ENCODE measurements around the gene RAB24. TPM values are rescaled to one million over a fixed set of nuclear protein-coding genes. Genes with fewer than 3 reads are reported as not detected.
A peak's percentile ranks its signal among the peaks of the same experiment; 100 is the strongest.

The RAB24 gene
- total RNA-seq, 2 experiments from 2014 or later: 43.0 to 46.6 TPM

DNA sequence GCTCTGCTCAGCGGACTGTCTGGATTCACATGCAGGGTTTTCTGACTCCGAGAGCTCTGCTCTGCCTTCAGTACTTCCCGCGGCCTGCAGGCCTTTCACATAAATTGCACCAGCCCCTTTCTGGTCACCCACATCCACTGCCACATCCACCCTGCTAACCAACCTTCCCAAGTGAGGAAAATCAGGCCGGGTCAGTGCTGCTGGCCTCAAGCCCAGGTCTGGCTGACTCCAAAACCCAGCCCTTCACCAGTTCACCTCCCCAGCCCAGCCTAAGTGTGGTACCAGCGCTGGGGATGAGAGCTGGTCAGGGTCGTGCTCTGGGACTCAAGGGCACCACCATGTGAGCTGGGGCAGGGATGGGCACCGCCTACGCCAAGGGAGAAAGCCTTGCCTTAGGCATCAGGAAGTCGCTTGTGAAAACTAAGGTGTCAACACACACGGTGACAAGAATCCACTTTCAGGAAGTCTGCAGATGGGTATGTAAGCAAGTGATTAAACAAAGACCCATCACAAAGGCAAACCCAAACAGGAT, 35.7 kb upstream of the RAB24 start:
- Mint-ChIP-seq H3K27ac (peak overlapping the region; percentile 74), H3K4me1 (peaks cover 28% of the 10 kb centered on the region), H3K9me3 (peaks cover 8% of the 10 kb centered on the region), H3K27me3 (no peaks in the 10 kb centered on the region), H3K36me3 (ENCODE audit: low read depth) (peaks cover 71% of the 10 kb centered on the region), H3K4me3 (no peak overlapping the region)
- CTCF ChIA-PET: no interaction called here
- POLR2A ChIA-PET: interaction anchor here (0.9 to 1.8 kb wide), 3 partner anchors 10 to 16 kb away, joined by 3 to 6 read pairs (median 3); partner anchors contain the start of gene LMAN2
- DNase-seq: no peak

DNA sequence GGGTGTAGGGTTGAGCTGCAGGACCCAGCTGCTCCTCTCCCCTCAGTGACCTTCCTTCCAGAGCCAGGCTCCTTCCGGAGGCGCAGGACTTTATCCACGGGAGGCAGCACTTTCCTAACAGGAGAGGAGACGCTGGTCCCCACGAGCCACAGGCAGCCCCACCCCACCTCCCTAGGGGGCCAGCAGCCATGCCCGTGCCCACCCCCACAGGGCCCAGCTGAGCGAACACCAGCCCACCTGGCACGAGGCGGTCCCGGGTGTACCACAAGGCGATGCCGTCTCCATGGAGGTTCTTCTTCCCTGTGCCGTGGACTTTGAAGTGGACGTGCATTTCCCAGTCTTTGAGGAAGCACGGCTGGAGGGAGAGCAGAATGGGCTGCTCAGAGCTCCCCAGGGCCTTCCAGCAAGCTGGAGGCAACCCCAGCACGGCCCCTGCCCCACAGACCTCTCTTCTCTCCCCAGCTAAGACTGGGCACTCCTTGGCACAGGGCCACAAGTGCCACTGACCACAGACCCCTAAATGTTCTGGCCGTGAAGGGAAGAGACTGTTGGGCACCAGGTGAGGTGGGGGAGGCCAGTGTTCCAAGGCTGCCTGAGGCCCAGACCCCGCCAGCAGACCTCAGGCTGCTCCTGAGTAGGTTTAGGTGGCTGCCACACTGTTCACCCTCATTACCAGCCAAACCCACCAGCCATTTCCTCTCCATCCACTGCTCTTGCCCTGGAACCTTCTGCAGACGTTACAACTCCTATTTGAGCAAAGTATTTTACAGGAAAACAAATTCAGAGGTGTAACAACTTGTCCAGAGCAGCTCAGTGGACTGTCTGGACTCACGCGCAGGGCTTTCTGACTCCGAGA, 35.0 kb upstream of the RAB24 start:
- DNase-seq: no peak
- peaks cover 28% of the 10 kb centered on the region for H3K4me1 Mint-ChIP-seq
- POLR2A ChIA-PET: interaction anchor here (0.9 to 1.8 kb wide), 3 partner anchors 10 to 17 kb away, joined by 3 to 6 read pairs (median 3); partner anchors contain the start of gene LMAN2
- no peaks in the 10 kb centered on the region for H3K27me3 Mint-ChIP-seq
- CTCF ChIA-PET: no interaction called here
- H3K4me3 Mint-ChIP-seq: no peak overlapping the region
- H3K9me3 Mint-ChIP-seq: peaks cover 8% of the 10 kb centered on the region
- peak overlapping the region; percentile 40 for H3K27ac Mint-ChIP-seq
- H3K36me3 Mint-ChIP-seq (ENCODE audit: low read depth): peaks cover 74% of the 10 kb centered on the region

DNA sequence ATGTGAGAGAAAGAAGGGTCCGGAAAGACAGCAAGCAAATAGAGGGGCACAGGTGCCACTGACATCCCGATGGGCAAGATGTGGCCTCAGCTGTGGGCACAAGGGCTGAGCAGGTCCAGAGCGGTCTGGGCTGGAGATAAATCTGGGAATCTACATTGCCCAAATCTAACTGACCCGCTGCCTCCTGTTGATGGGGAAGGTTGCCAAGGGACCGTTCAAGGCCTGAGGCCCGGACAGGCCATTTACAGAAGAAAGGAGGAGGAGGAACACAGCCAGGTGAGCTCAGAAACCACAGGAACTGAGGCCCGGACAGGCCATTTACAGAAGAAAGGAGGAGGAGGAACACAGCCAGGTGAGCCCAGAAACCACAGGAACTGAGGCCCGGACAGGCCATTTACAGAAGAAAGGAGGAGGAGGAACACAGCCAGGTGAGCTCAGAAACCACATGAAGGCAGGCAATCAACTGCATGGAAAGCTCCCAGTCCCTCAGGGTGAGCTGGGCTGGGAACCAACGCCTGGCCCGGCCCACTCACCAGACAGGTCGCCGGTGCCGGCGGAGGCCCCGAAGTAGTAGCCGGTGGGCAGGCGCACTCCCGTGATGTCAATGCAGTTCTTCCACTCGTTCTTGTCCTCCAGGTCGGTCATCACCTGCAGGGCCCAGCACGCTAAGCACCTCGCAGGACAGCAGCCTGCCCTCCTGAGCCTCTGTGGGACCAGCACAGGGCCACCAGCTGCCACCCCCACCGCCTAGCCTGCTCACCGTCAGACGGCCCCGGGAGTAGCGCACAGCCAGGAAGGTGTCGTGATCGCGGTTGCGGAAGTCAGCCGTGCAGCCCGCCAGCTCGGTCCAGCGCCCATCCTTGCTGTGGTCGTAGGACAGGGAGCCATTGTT, 33.3 kb upstream of the RAB24 start:
- Mint-ChIP-seq H3K27me3 (no peaks in the 10 kb centered on the region), H3K4me3 (no peak overlapping the region), H3K9me3 (peaks cover 8% of the 10 kb centered on the region), H3K27ac (no peak overlapping the region), H3K36me3 (ENCODE audit: low read depth) (peaks cover 73% of the 10 kb centered on the region), H3K4me1 (peaks cover 26% of the 10 kb centered on the region)
- ChIA-PET POLR2A (no interaction called here), CTCF (interaction anchor here (1.0 to 1.9 kb wide), 9 partner anchors 9 to 67 kb away, joined by 3 to 6 read pairs (median 4); no protein-coding TSS in a partner anchor)
- no peak for DNase-seq

DNA sequence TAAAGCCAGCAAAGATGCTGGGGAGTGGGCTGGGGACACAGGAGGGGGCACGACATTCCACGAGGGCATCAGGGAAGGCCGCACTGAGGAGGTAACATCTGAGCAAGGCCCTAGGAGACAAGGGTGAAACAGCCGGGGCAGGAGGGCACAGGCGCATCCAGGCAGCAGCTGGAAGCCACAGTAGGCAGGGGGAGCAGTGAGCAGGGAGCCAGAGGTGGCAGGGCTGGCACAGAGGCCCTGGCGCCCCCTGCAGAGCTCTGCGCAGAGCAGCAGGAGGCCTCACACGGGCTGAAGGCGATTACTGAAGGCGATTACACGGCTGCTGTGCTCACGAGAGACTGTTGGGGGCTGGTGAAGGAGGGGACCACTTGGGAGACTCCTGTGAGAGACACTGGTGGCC, 32.6 kb upstream of the RAB24 start:
- Mint-ChIP-seq H3K9me3 (peaks cover 8% of the 10 kb centered on the region), H3K4me3 (no peak overlapping the region), H3K36me3 (ENCODE audit: low read depth) (peaks cover 72% of the 10 kb centered on the region), H3K4me1 (peaks cover 21% of the 10 kb centered on the region), H3K27me3 (no peaks in the 10 kb centered on the region), H3K27ac (no peak overlapping the region)
- peak; percentile 33 for DNase-seq
- POLR2A ChIA-PET: interaction anchor here (1.6 kb wide), 1 partner anchor 24 kb away, joined by 6 read pairs; no protein-coding TSS in a partner anchor
- CTCF ChIA-PET: interaction anchor here (0.6 to 1.9 kb wide), 15 partner anchors 9 to 265 kb away, joined by 3 to 6 read pairs (median 4); no protein-coding TSS in a partner anchor

DNA sequence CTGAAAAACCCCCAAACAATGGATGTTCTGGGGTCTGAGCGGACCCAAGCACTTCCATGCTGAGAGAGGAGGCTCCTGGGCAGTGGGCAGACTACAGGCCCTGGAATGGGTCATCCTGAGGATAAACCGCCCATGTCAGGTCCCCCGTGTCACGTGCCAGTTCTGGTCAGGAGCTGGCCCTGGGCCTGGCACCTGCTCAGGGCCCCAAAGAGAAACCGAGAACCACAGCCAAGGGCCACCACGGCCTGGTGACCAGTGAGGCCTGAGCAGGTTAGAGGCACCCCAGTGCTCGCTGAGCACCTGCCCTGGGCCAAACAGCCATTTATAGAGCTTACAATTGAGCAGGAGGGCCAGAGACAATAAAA, 32.2 kb upstream of the RAB24 start:
- DNase-seq: no peak
- CTCF ChIA-PET: interaction anchor here (0.6 to 1.9 kb wide), 15 partner anchors 8 to 264 kb away, joined by 3 to 6 read pairs (median 4); no protein-coding TSS in a partner anchor
- Mint-ChIP-seq H3K27ac (no peak overlapping the region), H3K4me1 (peaks cover 21% of the 10 kb centered on the region), H3K9me3 (peaks cover 8% of the 10 kb centered on the region), H3K27me3 (no peaks in the 10 kb centered on the region), H3K4me3 (no peak overlapping the region), H3K36me3 (ENCODE audit: low read depth) (peaks cover 75% of the 10 kb centered on the region)
- POLR2A ChIA-PET: interaction anchor here (1.6 kb wide), 1 partner anchor 23 kb away, joined by 6 read pairs; no protein-coding TSS in a partner anchor

DNA sequence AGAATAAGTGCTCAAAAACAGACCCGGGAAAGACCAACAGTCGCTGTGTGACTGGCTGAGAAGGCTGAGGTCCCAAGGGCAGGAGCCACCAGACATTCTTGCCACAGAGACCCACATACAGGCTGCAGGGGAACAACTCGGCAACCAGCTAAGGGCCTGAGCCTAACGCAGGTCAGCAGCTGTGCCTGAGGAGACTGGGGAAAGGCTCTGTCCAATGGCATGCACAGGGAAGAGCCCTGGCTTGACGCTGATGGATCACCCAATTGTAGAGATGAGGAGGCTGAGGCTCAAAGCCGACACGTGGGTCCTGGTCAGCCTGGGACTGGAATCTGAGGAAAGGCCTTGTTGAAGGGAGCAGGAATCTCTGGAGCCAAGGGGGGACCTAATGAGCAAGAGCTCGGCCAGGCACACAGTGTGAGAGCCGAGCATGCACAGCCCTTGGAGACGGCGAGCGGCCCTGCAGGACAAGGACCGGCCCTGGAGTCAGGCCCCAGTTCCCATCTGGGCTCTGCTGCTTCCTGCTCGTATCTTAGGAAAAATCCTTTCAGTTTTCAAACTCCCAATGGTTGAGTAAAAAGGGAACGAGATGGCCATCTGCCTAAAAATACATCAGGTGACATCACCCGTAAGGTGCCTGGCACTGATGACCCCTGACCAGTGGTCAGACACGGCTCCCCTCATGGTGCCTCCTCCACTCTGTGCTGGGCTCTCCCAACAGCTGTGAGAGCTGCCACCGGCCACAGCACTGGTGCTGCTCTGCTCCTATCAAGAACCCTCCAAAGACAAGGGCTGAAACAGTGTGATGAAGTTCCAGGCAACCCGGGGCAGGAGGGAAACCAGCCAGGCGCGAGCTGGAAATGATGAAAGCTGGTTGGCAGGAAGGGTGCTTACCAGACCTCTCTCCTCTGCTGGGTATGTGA, 31.5 kb upstream of the RAB24 start:
- POLR2A ChIA-PET: interaction anchor here (0.7 to 1.6 kb wide), 2 partner anchors 16 to 22 kb away, joined by 3 to 6 read pairs; no protein-coding TSS in a partner anchor
- CTCF ChIA-PET: interaction anchor here (0.6 to 1.9 kb wide), 10 partner anchors 7 to 264 kb away, joined by 3 to 6 read pairs (median 4); no protein-coding TSS in a partner anchor
- H3K27ac Mint-ChIP-seq: no peak overlapping the region
- DNase-seq: no peak
- no peak overlapping the region for H3K4me3 Mint-ChIP-seq
- peaks cover 77% of the 10 kb centered on the region for H3K36me3 Mint-ChIP-seq (ENCODE audit: low read depth)
- H3K27me3 Mint-ChIP-seq: no peaks in the 10 kb centered on the region
- peaks cover 6% of the 10 kb centered on the region for H3K9me3 Mint-ChIP-seq
- peaks cover 16% of the 10 kb centered on the region for H3K4me1 Mint-ChIP-seq

DNA sequence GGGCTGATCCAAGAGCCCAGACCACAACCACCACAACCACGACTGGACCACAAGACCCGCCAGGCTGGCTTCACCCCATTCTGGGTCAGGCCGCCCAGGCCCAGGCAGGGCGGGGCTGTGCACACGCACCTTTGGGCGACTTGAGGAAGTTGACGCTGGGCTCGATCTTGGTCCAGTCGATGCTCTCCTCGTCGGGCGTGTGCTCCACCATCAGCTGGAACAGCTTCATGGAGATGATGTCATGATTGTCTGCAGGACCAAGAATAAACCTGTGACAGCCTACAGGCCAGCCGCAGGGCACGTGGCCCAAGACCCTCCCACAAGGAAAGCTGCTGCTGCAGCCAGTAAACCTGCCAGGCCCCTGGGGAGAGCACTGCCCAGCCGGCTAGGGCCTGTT, 30.6 kb upstream of the RAB24 start:
- Mint-ChIP-seq H3K4me3 (no peak overlapping the region), H3K27ac (no peak overlapping the region), H3K9me3 (no peaks in the 10 kb centered on the region), H3K36me3 (ENCODE audit: low read depth) (peaks cover 74% of the 10 kb centered on the region), H3K4me1 (peaks cover 7% of the 10 kb centered on the region), H3K27me3 (no peaks in the 10 kb centered on the region)
- ChIA-PET POLR2A (interaction anchor here (0.7 to 1.2 kb wide), 2 partner anchors 17 kb away, joined by 3 read pairs; no protein-coding TSS in a partner anchor), CTCF (interaction anchor here (1.3 kb wide), 1 partner anchor 121 kb away, joined by 3 read pairs; no protein-coding TSS in a partner anchor)
- no peak for DNase-seq

DNA sequence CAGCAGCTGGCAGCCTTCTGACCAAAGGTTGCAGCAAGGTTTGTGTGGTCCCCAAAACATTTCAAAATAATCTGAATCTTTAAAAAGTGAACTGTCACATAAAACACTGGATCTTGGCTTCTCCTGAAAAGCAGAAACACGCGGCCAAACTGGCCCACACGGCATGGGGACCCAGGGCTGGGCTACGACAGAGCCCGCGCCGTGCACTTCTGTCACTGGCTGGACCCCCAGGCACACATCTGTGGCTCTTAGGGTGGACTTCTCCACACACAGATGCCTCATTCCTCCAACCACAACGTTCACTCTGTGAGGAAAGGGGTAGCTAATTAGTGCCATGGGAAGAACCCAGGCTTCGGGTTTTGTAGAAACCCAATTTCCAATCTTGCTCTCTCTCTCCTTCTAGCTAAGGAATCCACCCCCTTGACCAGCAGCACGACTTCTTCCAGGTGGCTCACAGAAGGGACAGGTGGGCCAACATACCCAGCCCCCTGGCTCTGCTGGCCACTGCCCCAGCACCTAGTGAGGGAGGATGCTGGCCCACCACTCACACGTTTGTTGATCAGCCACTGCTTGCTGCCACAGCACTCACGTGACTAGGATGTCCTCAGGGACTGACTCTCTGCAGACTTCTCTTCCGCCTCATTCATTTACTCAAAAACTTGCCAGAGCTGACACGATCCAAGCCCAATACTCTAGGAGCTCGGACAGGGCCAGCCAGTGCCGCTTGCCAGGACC, 30.1 kb upstream of the RAB24 start:
- Mint-ChIP-seq H3K27me3 (no peaks in the 10 kb centered on the region), H3K27ac (no peak overlapping the region), H3K36me3 (ENCODE audit: low read depth) (peaks cover 71% of the 10 kb centered on the region), H3K4me1 (peaks cover 5% of the 10 kb centered on the region), H3K9me3 (no peaks in the 10 kb centered on the region), H3K4me3 (no peak overlapping the region)
- no peak for DNase-seq
- ChIA-PET POLR2A (interaction anchor here (1.2 kb wide), 1 partner anchor 17 kb away, joined by 3 read pairs; no protein-coding TSS in a partner anchor), CTCF (interaction anchor here (1.3 kb wide), 1 partner anchor 122 kb away, joined by 3 read pairs; no protein-coding TSS in a partner anchor)

DNA sequence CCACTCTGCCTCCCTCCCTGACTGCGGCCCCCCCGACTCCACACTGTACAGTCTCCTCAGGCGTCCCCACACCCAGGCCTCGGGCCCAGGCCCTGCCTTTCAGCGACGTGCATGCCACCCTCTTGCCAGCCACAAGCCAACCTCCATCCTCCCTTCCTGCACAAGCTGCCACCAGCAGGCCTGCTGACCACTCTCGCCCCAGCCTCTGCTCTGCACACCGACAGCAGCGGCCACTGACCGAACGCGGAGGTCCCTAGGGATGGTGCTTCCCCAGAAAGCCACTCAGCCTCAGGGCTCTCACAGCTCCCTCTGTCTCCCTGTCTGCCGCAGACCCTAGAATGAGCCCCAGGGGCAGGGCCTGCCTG, 29.4 kb upstream of the RAB24 start:
- no peaks in the 10 kb centered on the region for H3K9me3 Mint-ChIP-seq
- peaks cover 10% of the 10 kb centered on the region for H3K4me1 Mint-ChIP-seq
- H3K4me3 Mint-ChIP-seq: no peak overlapping the region
- H3K27me3 Mint-ChIP-seq: no peaks in the 10 kb centered on the region
- DNase-seq: no peak
- peaks cover 74% of the 10 kb centered on the region for H3K36me3 Mint-ChIP-seq (ENCODE audit: low read depth)
- ChIA-PET CTCF (interaction anchor here (1.3 kb wide), 1 partner anchor 122 kb away, joined by 3 read pairs; no protein-coding TSS in a partner anchor), POLR2A (interaction anchor here (1.2 kb wide), 1 partner anchor 18 kb away, joined by 3 read pairs; no protein-coding TSS in a partner anchor)
- H3K27ac Mint-ChIP-seq: no peak overlapping the region

DNA sequence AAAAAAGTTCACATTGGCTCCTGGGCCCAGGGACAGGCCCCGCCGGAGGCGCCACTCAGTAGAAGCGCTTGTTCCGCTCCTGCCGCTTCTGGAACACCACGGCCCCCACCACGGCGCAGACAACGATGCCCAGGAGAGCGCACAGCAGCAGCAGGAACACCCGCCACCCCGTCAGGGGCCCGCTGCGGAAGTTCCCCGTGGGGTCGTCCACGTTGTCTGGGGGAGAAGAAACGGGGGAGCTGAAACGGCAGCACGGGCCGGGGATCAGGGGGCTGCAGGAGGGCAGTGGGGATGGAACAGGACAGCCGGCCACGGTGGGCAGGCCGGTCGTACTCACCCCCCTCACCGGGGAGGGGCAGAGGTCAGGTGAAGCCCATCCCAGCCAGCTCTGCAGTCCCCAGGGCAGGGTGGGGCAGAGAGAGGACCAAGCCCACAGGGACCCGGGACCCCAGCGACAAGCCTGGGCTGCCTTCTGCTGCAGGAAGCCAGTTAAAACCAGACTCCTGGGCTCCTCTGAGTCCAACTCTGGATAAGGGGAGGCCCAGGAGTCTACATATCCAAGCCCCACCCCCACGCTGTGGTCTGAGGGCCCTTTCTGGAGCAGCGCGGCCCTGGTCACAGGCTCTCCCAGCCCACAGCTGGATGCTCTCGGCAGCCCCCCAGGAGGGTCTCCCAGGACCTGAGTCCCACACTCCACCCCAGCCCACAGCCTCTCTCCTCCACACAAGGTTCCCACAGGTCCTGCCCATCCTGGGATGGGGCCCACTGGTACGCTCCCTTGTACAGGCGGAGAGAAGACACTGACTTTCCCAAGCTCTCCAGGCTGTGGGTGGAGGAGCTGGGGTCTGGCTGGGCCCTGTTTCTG, 28.7 kb upstream of the RAB24 start:
- Mint-ChIP-seq H3K4me3 (no peak overlapping the region), H3K27me3 (no peaks in the 10 kb centered on the region), H3K4me1 (peaks cover 15% of the 10 kb centered on the region), H3K9me3 (no peaks in the 10 kb centered on the region), H3K36me3 (ENCODE audit: low read depth) (peaks cover 72% of the 10 kb centered on the region), H3K27ac (no peak overlapping the region)
- ChIA-PET CTCF (no interaction called here), POLR2A (no interaction called here)
- no peak for DNase-seq
